Measurements from ENCODE around the gene LGALS7. TPM values are rescaled to one million over a fixed set of nuclear protein-coding genes. Genes with fewer than 3 reads are reported as not detected.
"Not testable (repeated sequence)": the region's sequence is repeated elsewhere in the genome, so short reads cannot be mapped to it uniquely, and the experiment has no call there.

Gene LGALS7
- not detected for total RNA-seq
- not detected for polyA plus RNA-seq
- not detected for total RNA-seq

DNA sequence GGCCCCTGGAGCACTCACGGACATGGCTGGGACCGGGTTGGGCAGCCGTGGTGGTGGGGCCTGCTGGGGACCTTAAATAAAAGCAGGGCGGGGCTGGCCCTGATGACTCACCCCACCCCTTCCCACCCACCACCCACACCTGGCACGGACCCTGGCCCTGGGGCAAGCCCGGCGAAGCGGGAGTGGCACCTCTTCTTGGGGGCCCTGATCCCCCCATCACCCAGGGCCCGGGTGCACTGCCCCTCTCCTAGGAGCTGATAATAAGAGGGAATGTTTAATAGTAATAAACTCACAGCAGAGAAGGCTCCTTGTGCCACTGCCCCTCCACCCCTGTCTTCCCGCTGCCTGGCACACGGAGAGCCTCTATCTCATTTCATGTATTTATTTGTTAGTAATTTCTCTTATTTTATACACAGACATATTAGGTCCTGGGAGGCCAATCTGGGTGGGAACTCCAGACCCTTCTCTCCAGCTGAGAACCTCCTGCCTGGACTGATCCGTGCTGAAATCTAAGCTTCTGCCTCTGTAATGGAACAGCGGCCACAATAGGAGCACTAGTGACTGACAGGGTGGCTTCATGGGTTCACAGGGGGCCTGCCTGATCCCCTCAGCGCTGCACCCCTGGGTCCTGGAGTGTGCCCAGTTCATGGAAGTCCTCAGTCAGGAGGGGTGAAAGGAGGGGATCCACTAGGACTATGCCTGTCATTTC lies at the start of gene LGALS7:
TSS of gene LGALS7 (minus strand) at position 49 of the 709 bp plus-strand sequence. CDS start at position 24, 25 bp downstream.
- no peaks in the 10 kb centered on the region for H3K9me3 Mint-ChIP-seq

DNA sequence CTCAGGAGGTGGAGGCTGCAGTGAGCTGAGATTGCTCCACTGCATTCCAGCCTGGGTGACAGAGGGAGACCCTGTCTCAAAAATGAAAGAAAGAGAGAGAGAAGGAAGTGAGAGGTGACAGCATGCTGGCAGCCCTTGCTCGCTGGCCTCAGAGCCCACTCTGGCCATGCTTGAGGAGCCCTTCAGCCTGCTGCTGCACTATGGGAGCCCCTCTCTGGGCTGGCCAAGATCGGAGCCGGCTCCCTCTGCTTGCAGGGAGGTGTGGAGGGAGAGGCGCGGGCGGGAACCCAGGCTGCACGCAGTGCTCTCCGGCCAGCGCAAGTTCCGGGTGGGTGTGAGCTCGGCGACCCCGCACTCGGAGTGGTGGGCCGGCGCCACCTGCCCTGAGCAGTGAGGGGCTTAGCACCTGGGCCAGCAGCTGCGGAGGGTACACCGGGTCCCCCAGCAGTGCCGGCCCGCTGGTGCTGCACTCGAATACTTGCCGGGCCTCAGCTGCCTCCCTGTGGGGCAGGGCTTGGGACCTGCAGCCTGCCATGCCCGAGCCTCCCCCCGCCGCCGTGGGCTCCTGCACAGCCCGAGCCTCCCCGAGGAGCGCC lies 48.0 kb upstream of the LGALS7 start:
- peaks cover 4 to 38% (median 31%) of the 10 kb centered on the region in 7 donors for H3K4me1 Mint-ChIP-seq

More for the DNA sequence above, at the start of gene LGALS7:
- no peaks in the 10 kb centered on the region for H3K27me3 ChIP-seq (ENCODE audit: control insufficient read depth in 2 of 2, insufficient read depth in 2 of 2, low read length in 2 of 2)
- H3K4me1 Mint-ChIP-seq, result peaks cover 0 to 9% (median 7%) of the 10 kb centered on the region in 7 donors
- peak within 1 kb of the TSS in 1 of 10 donors; percentile 48 for H3K4me3 Mint-ChIP-seq
- peak within 1 kb of the TSS in 1 of 9 donors; percentile 6 for H3K27ac Mint-ChIP-seq
- no peaks in the 10 kb centered on the region for H3K9me3 ChIP-seq (ENCODE audit: control insufficient read depth in 2 of 3, low read length in 3 of 3)
- intact Hi-C loops (cut with micrococcal nuclease), result no loop called here
- H3K36me3 ChIP-seq (ENCODE audit: control insufficient read depth in 2 of 3, insufficient read depth in 3 of 3, low read length in 3 of 3), result no peaks in the 10 kb centered on the region
- ChIA-PET POLR2A (no interaction called here), CTCF (interaction anchor here (1.0 kb wide), 1 partner anchor 68 kb away, joined by 3 read pairs; no protein-coding TSS in a partner anchor)
- DNase-seq (no peak), ATAC-seq (no peak)
- H3K27ac ChIP-seq (ENCODE audit: low read depth, low read length), result no peak within 1 kb of the TSS
- H3K27me3 Mint-ChIP-seq, result peaks cover 0 to under 1% (median 0%) of the 10 kb centered on the region in 5 donors
- H3K4me3 ChIP-seq (ENCODE audit: low read length), result no peak within 1 kb of the TSS
- H3K36me3 Mint-ChIP-seq, result no peaks in the 10 kb centered on the region
- peaks cover 0 to 5% of the 10 kb centered on the region in 2 donors for H3K4me1 ChIP-seq (ENCODE audit: control insufficient read depth in 2 of 2, insufficient read depth in 2 of 2, low read length in 2 of 2)

DNA sequence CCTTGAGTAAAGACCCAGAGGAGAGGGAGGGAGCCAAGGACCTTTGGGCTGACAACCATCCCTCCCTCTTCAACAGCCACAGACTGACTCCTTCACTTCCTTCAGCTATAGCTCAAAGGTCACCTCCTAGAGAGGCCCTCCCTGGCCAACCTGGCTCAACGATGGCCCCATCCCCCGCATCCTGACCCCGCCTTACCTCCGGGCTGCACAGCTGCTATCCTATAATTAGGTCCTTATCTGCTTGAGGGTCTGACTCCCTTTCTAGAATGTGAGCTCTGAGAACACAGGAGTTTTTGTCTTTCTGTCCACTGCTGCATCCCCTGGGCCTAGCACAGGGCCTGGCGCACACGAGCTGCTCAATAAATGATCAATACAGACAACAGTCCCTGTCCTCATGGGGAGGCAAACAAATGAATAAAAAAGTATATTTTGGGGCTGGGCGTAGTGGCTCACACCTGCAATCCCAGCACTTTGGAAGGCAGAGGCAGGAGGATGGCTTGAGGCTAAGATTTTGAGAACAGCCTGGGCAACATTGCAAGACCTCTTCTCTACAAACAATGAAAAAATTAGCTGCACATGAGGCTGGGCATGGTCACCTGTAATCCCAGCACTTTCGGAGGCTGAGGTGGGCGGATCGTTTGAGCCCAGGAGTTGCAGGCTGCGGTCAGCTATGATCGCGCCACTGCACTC lies 46.1 kb upstream of the LGALS7 start:
- H3K36me3 ChIP-seq (ENCODE audit: control insufficient read depth in 2 of 3, insufficient read depth in 3 of 3, low read length in 3 of 3), result peaks cover 4 to 54% (median 19%) of the 10 kb centered on the region in 3 experiments
- Mint-ChIP-seq H3K27me3 (no peaks in the 10 kb centered on the region), H3K4me1 (peaks cover 4 to 30% (median 20%) of the 10 kb centered on the region in 7 donors), H3K27ac (peak overlapping the region in 2 of 9 donors; percentile 20 to 70), H3K4me3 (no peak overlapping the region), H3K9me3 (peaks cover 0 to 5% (median 0%) of the 10 kb centered on the region in 11 donors), H3K36me3 (peaks cover 9 to 31% (median 23%) of the 10 kb centered on the region in 5 donors)
- intact Hi-C loops (cut with micrococcal nuclease), result no loop called here
- DNase-seq (no peak), ATAC-seq (no peak)
- H3K4me1 ChIP-seq (ENCODE audit: control insufficient read depth in 2 of 2, insufficient read depth in 2 of 2, low read length in 2 of 2), result no peaks in the 10 kb centered on the region
- H3K9me3 ChIP-seq (ENCODE audit: control insufficient read depth in 2 of 3, low read length in 3 of 3), result no peaks in the 10 kb centered on the region
- POLR2A ChIA-PET, result no interaction called here
- H3K27ac ChIP-seq (ENCODE audit: low read depth, low read length), result no peak overlapping the region
- H3K27me3 ChIP-seq (ENCODE audit: control insufficient read depth in 2 of 2, insufficient read depth in 2 of 2, low read length in 2 of 2), result no peaks in the 10 kb centered on the region
- CTCF ChIA-PET, result no interaction called here
- H3K4me3 ChIP-seq (ENCODE audit: low read length), result no peak overlapping the region

More for the DNA sequence above, 48.0 kb upstream of the LGALS7 start:
- POLR2A ChIA-PET, result interaction anchor here (2.3 kb wide), 1 partner anchor 11 kb away, joined by 7 read pairs; the partner anchor contains the start of gene ECH1
- H3K9me3 Mint-ChIP-seq; CTCF ChIA-PET; DNase-seq; H3K4me3 ChIP-seq (ENCODE audit: low read length); intact Hi-C loops (cut with micrococcal nuclease); H3K4me3 Mint-ChIP-seq; H3K27me3 Mint-ChIP-seq; H3K27ac Mint-ChIP-seq; H3K9me3 ChIP-seq (ENCODE audit: control insufficient read depth in 2 of 3, low read length in 3 of 3); H3K27me3 ChIP-seq (ENCODE audit: control insufficient read depth in 2 of 2, insufficient read depth in 2 of 2, low read length in 2 of 2); H3K27ac ChIP-seq (ENCODE audit: low read depth, low read length); H3K4me1 ChIP-seq (ENCODE audit: control insufficient read depth in 2 of 2, insufficient read depth in 2 of 2, low read length in 2 of 2); ATAC-seq: not testable (repeated sequence)
- peaks cover 4 to 45% (median 18%) of the 10 kb centered on the region in 3 experiments for H3K36me3 ChIP-seq (ENCODE audit: control insufficient read depth in 2 of 3, insufficient read depth in 3 of 3, low read length in 3 of 3)
- H3K36me3 Mint-ChIP-seq, result peaks cover 5 to 33% (median 20%) of the 10 kb centered on the region in 5 donors

DNA sequence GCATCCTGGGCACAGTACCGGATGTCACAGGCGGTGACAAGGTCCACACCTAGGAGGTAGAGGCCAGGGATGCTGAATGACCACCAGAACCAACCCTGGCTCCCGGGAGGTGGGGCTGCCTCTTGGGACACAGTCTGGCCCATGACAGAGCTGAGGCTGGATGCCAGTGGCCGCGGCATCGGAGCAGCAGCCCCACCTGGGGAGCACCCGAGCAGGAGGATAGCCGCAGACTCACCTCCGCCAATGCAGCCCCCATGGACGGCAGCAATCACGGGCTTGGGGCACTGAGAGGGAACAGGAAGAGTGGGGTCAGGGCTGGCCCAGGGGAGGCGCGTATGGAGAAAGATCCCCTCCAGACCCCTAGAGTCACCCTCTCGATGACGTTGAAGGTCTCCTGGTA lies 43.8 kb upstream of the LGALS7 start:
- Mint-ChIP-seq H3K36me3 (peaks cover 4 to 16% (median 10%) of the 10 kb centered on the region in 5 donors), H3K27me3 (no peaks in the 10 kb centered on the region), H3K4me1 (peaks cover 2 to 14% (median 6%) of the 10 kb centered on the region in 7 donors), H3K27ac (no peak overlapping the region), H3K4me3 (no peak overlapping the region), H3K9me3 (no peaks in the 10 kb centered on the region)
- Histone ChIP-seq H3K4me3 (ENCODE audit: low read length) (no peak overlapping the region), H3K27me3 (ENCODE audit: control insufficient read depth in 2 of 2, insufficient read depth in 2 of 2, low read length in 2 of 2) (no peaks in the 10 kb centered on the region), H3K36me3 (ENCODE audit: control insufficient read depth in 2 of 3, insufficient read depth in 3 of 3, low read length in 3 of 3) (peaks cover 4 to 46% (median 19%) of the 10 kb centered on the region in 3 experiments), H3K4me1 (ENCODE audit: control insufficient read depth in 2 of 2, insufficient read depth in 2 of 2, low read length in 2 of 2) (no peaks in the 10 kb centered on the region), H3K9me3 (ENCODE audit: control insufficient read depth in 2 of 3, low read length in 3 of 3) (no peaks in the 10 kb centered on the region), H3K27ac (ENCODE audit: low read depth, low read length) (no peak overlapping the region)
- no peak for DNase-seq
- intact Hi-C loops (cut with micrococcal nuclease), result no loop called here
- POLR2A ChIA-PET, result interaction anchor here (0.9 kb wide), 1 partner anchor 47 kb away, joined by 3 read pairs; no protein-coding TSS in a partner anchor
- CTCF ChIA-PET, result interaction anchor here (1.2 kb wide), 1 partner anchor 183 kb away, joined by 6 read pairs; no protein-coding TSS in a partner anchor
- no peak for ATAC-seq

DNA sequence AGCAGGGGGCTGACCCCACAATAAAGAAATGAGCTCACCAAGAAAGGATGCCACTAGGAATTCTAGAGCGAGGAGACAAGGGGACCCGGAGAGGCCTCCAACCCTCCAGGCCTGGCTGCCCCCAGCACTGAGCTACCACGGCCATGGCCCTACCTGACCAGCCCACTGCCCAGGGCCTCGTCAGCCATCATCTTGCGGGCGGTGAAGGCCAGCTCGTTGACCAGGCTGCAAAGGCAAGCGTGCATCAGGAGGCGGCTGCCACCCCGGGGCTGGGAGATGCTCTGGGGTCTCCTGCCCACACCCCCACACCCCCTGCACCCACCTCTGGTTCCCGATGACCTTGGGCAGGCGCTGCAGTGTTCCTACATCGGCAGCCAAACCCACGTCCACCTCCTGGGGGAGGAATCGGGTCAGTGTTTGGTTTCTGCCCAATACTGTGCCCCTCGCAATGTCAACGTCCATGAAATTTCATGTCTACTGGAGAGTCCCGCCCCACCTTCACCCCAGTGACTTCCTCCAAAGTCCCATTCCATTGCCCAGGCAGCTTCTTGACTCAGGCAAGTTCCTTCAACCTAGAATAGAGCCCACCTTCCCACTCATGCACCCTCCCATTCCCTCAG lies 42.9 kb upstream of the LGALS7 start:
- Mint-ChIP-seq H3K9me3 (no peaks in the 10 kb centered on the region), H3K27me3 (no peaks in the 10 kb centered on the region), H3K36me3 (peaks cover 4 to 16% (median 7%) of the 10 kb centered on the region in 5 donors), H3K4me3 (no peak overlapping the region), H3K4me1 (peaks cover 2 to 14% (median 6%) of the 10 kb centered on the region in 7 donors), H3K27ac (no peak overlapping the region)
- ATAC-seq (no peak), DNase-seq (no peak)
- Histone ChIP-seq H3K9me3 (ENCODE audit: control insufficient read depth in 2 of 3, low read length in 3 of 3) (no peaks in the 10 kb centered on the region), H3K27ac (ENCODE audit: low read depth, low read length) (no peak overlapping the region), H3K36me3 (ENCODE audit: control insufficient read depth in 2 of 3, insufficient read depth in 3 of 3, low read length in 3 of 3) (peaks cover 4 to 46% (median 19%) of the 10 kb centered on the region in 3 experiments), H3K4me1 (ENCODE audit: control insufficient read depth in 2 of 2, insufficient read depth in 2 of 2, low read length in 2 of 2) (no peaks in the 10 kb centered on the region), H3K27me3 (ENCODE audit: control insufficient read depth in 2 of 2, insufficient read depth in 2 of 2, low read length in 2 of 2) (no peaks in the 10 kb centered on the region), H3K4me3 (ENCODE audit: low read length) (no peak overlapping the region)
- POLR2A ChIA-PET, result no interaction called here
- intact Hi-C loops (cut with micrococcal nuclease), result no loop called here
- CTCF ChIA-PET, result no interaction called here
